Mammary epithelial cell (primary cell): Measurements from ENCODE around the gene PXYLP1.

Experiments
- CTCF ChIP-seq, 2 donors: IDR thresholded peaks in 1 of 2; conservative IDR thresholded peaks in 1 of 2; 2 replicates each; pipeline ENCODE4 v1.5.1; 2011 to 2012; ENCODE audit warnings: inconsistent platforms in 2 of 2, low read length in 2 of 2, mild to moderate bottlenecking in 2 of 2, control low read depth in 1 of 2, low read depth in 1 of 2; ENCODE audit not compliant: insufficient read depth in 1 of 2; ENCODE audit errors: extremely low read depth in 1 of 2
- EZH2 ChIP-seq: IDR thresholded peaks from 2 replicates; pipeline ENCODE4 v1.6.1; 2012; ENCODE audit warnings: low read length, inconsistent platforms, borderline replicate concordance

- no peak for TF ChIP-seq EZH2
- TF ChIP-seq CTCF (conservative IDR thresholded peaks at IDR 0.05 in 1 of 2, IDR thresholded peaks at IDR 0.05 in 1 of 2; ENCODE audit: extremely low read depth in 1 of 2, insufficient read depth in 1 of 2, low read depth in 1 of 2, low read length in 2 of 2) = no peak
Measured at GRCh38 chr3:141337991-141338390, 106.4 kb downstream of the PXYLP1 start.
